ENCODE measurements around the gene SEPTIN7. TPM values are rescaled to one million over a fixed set of nuclear protein-coding genes. Genes with fewer than 3 reads are reported as not detected.

The SEPTIN7 gene
- total and polyA plus RNA-seq, 2 of the 4 experiments (the other 2 are of a cell fraction), result 150 to 239 TPM

DNA sequence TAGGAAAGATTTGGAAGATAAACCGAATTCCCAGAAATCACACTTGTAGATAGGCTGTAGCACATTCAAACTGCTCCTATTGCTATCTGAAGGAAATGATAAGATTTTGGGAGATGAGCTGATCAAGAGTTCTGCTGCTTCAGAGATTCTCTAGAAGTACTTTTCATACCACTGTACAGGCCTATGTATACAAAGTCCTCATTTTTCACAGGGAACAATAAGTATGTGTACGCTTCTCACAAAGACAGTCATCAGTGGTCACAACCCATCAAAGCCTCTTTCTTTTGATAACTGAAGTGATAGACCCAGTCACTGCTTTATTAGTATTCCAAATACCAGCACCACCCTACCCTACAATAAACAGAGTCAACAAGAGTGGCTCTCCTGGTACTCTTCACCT lies 15.6 kb upstream of the SEPTIN7 start:
- no peak for DNase-seq
- Histone ChIP-seq H3K9me3 (ENCODE audit: control insufficient read depth, insufficient read depth, low read length) (no peaks in the 10 kb centered on the region), H3K4me3 (ENCODE audit: insufficient read depth, low read depth, low read length) (no peak overlapping the region), H3K27me3 (ENCODE audit: control insufficient read depth, insufficient read depth, low read length) (no peaks in the 10 kb centered on the region), H3K4ac (ENCODE audit: low read depth, low read length) (no peak overlapping the region), H2AFZ (replicated peaks; ENCODE audit: low read length, poor library complexity) (no peak overlapping the region), H2BK20ac (ENCODE audit: low read depth, low read length) (no peak overlapping the region), H2AK9ac (replicated peaks; ENCODE audit: low read depth, low read length, poor library complexity) (no peak overlapping the region), H3K14ac (replicated peaks; ENCODE audit: low read depth, low read length) (no peak overlapping the region), H4K91ac (ENCODE audit: insufficient read depth, low read depth, low read length) (no peak overlapping the region), H3K18ac (ENCODE audit: low read depth, low read length) (no peak overlapping the region), H3K9me1 (ENCODE audit: insufficient read depth, low read length) (no peaks in the 10 kb centered on the region; the same call in 1 of the 2 replicates), H2BK15ac (ENCODE audit: low read depth, low read length) (no peak overlapping the region), H4K5ac (ENCODE audit: low read depth, low read length) (no peak overlapping the region), H4K8ac (ENCODE audit: low read depth in 2 of 2, low read length in 2 of 2) (no peak overlapping the region), H2BK5ac (ENCODE audit: low read depth, low read length, poor library complexity, severe bottlenecking) (no peak overlapping the region), H3K79me1 (ENCODE audit: low read depth in 1 of 2, low read length in 2 of 2) (no peaks in the 10 kb centered on the region), H3K23ac (ENCODE audit: low read depth, low read length) (no peak overlapping the region), H3K36me3 (ENCODE audit: control insufficient read depth, insufficient read depth, low read length) (no peaks in the 10 kb centered on the region), H3K9ac (ENCODE audit: low read depth, low read length) (no peak overlapping the region), H2AK5ac (ENCODE audit: low read depth, low read length) (no peak overlapping the region), H2BK120ac (ENCODE audit: low read depth, low read length) (no peak overlapping the region), H4K20me1 (ENCODE audit: insufficient read depth, low read length) (no peaks in the 10 kb centered on the region), H3K4me2 (ENCODE audit: low read depth, low read length) (no peak overlapping the region), H3K27ac (ENCODE audit: insufficient read depth, low read length) (no peak overlapping the region), H3K4me1 (ENCODE audit: control insufficient read depth, insufficient read depth, low read length) (peaks cover 2% of the 10 kb centered on the region), H3K56ac (ENCODE audit: extremely low read depth, insufficient read depth, low read length) (no peak overlapping the region)
- dilution Hi-C loops (cut with HindIII; ENCODE audit: low sequenced_read_pairs, unreplicated experiment), result no loop called here
- intact Hi-C loops (cut with micrococcal nuclease), result no loop called here
- no CpG with 5 or more reads among the region's 2 CpGs for WGBS, 2 experiments (ENCODE audit: extremely low coverage in 2 of 2, insufficient read length in 1 of 2)
- BruUV-seq (replicated peaks), result no TSS peak
- CTCF ChIA-PET, result no interaction called here
- in situ Hi-C loops (cut with MboI; ENCODE audit: low sequenced_read_pairs), result no loop called here
- POLR2A ChIA-PET (ENCODE audit: unreplicated experiment), result no interaction called here
- TF ChIP-seq CEBPB (IDR thresholded peaks at IDR 0.05; ENCODE audit: low read depth, low read length) (no peak), RCOR1 (IDR thresholded peaks at IDR 0.05; ENCODE audit: insufficient replicate concordance, low read length) (no peak), BHLHE40 (IDR thresholded peaks at IDR 0.05; ENCODE audit: low read depth, low read length) (no peak), CHD1 (IDR thresholded peaks at IDR 0.05; ENCODE audit: low read depth, low read length) (no peak), FOS (IDR thresholded peaks at IDR 0.05; ENCODE audit: low read depth, low read length) (no peak), RAD21 (IDR thresholded peaks at IDR 0.05; ENCODE audit: low read length) (no peak), POLR2A (IDR thresholded peaks at IDR 0.05; ENCODE audit: low read depth, low read length) (no peak), RFX5 (IDR thresholded peaks at IDR 0.05; ENCODE audit: low read depth, low read length) (no peak), MAZ (IDR thresholded peaks at IDR 0.05; ENCODE audit: borderline replicate concordance, low read depth, low read length) (no peak), MAFK (IDR thresholded peaks at IDR 0.05; ENCODE audit: low read depth, low read length) (no peak), NFE2L2 (IDR thresholded peaks at IDR 0.05; ENCODE audit: low read depth, low read length) (no peak), MXI1 (IDR thresholded peaks at IDR 0.05; ENCODE audit: borderline replicate concordance, low read depth, low read length) (no peak), SMC3 (IDR thresholded peaks at IDR 0.05; ENCODE audit: low read depth, low read length) (no peak)
- TF ChIP-seq, protein P1, sequence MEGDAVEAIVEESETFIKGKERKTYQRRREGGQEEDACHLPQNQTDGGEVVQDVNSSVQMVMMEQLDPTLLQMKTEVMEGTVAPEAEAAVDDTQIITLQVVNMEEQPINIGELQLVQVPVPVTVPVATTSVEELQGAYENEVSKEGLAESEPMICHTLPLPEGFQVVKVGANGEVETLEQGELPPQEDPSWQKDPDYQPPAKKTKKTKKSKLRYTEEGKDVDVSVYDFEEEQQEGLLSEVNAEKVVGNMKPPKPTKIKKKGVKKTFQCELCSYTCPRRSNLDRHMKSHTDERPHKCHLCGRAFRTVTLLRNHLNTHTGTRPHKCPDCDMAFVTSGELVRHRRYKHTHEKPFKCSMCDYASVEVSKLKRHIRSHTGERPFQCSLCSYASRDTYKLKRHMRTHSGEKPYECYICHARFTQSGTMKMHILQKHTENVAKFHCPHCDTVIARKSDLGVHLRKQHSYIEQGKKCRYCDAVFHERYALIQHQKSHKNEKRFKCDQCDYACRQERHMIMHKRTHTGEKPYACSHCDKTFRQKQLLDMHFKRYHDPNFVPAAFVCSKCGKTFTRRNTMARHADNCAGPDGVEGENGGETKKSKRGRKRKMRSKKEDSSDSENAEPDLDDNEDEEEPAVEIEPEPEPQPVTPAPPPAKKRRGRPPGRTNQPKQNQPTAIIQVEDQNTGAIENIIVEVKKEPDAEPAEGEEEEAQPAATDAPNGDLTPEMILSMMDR (conservative IDR thresholded peaks at IDR 0.05; ENCODE audit: low read depth, low read length), result no peak
- TF ChIP-seq, protein P2, sequence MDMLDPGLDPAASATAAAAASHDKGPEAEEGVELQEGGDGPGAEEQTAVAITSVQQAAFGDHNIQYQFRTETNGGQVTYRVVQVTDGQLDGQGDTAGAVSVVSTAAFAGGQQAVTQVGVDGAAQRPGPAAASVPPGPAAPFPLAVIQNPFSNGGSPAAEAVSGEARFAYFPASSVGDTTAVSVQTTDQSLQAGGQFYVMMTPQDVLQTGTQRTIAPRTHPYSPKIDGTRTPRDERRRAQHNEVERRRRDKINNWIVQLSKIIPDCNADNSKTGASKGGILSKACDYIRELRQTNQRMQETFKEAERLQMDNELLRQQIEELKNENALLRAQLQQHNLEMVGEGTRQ (IDR thresholded peaks at IDR 0.05; ENCODE audit: low read depth, low read length), result no peak
- no peak for ATAC-seq (ENCODE audit: low read depth)
